Activated naive CD4-positive, alpha-beta T cell treated with Interleukin-2 at 50 U/mL for 16 hours (primary cell): ENCODE results near the gene TTC34.

ENCODE experiments used
- DNase-seq: peaks from one replicate; pipeline ENCODE4 v3.0.0-alpha.2; 2020

Gene TTC34

GRCh38 chr1:2587071-2587859 is 214.2 kb downstream of the TTC34 start:
- DNase-seq = no peak

GRCh38 chr1:2586154-2587070 is 215.1 kb downstream of the TTC34 start, which contains the start of gene PRXL2B:
Gene PRXL2B (plus strand): TSS chr1:2586777. CDS start chr1:2586886, 109 bp downstream.
- DNase-seq = peak; percentile 98
